ENCODE measurements around the gene GAS6.

DNA sequence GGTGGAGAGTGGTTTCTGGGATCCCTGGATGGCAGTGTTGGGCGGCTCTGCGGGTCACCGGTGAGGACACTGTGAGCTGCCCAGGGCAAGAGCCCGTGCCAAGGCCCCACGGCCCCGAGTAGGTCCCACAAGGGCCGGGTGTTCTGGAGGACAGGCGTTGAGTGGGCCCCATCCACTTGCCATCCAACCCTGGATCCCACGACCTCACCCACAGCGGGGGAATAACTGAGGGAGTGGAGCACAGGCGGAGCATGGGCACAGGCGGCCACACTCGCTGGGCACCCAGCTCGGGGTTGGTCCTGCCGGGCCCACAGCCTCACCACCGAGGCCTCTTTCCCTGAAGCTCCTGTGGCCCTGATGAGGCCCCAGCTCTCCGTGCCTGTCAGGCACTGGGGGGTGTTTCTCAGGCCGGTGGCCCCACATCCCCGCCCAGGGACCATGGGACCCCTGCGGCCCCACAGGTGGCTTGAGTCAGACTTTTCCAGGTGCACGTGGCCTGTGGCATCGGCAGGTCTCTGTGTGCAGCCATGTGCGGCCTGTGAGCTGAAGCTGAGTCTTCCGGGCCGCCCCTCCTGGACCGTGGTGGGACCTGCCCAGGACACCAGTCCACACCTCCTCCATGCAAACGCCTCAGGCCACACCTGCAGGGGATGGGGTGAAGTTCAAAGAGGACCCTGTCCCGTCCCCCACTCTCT is 88.3 kb downstream of the GAS6 start:
- TF ChIP-seq CTCF (IDR thresholded peaks at IDR 0.05) (no peak), POLR2A (IDR thresholded peaks at IDR 0.05) (no peak)
